Fibroblast of the aortic adventitia (primary cell): Measurements from ENCODE around the gene ARHGAP4. TPM values are rescaled to one million over a fixed set of nuclear protein-coding genes. Genes with fewer than 3 reads are reported as not detected.

Source experiments
- DNase-seq: peaks from one replicate; pipeline ENCODE4 v3.0.0-alpha.2; 2010; ENCODE audit warnings: low read depth
- H3K4me3 ChIP-seq: 2 replicates; pipeline ENCODE4 v1.5.1; 2011; ENCODE audit warnings: low read depth, mild to moderate bottlenecking, control low read depth, low read length, moderate library complexity
- CTCF ChIP-seq: IDR thresholded peaks from 2 replicates; pipeline ENCODE4 v1.5.1; 2011; ENCODE audit warnings: mild to moderate bottlenecking, low read length, control low read depth, inconsistent platforms; ENCODE audit not compliant: insufficient read depth
- total RNA-seq: library from RNA; depleted of rRNA; stranded (reverse); fragments of >200 nt; gene quantifications from 2 replicates; pipeline ENCODE4 v1.2.3, GENCODE V29; 2012; ENCODE audit warnings: low replicate concordance

Gene ARHGAP4
- total RNA-seq, 1 donor: 0.27 TPM

GRCh38 chrX:153944800-153945150 is 18.7 kb upstream of the ARHGAP4 start:
- H3K4me3 ChIP-seq: no peak overlapping the region
- no peak for TF ChIP-seq CTCF
- no peak for DNase-seq

GRCh38 chrX:153944140-153944799 is 18.2 kb upstream of the ARHGAP4 start, which contains the start of gene RENBP:
Gene RENBP (minus strand): TSS chrX:153944643. CDS start chrX:153944610, 33 bp downstream.
- no peak for TF ChIP-seq CTCF
- no peak within 1 kb of the TSS for H3K4me3 ChIP-seq
- no peak for DNase-seq

- H3K4me3 ChIP-seq: no peak overlapping the region
- no peak for TF ChIP-seq CTCF
- no peak for DNase-seq
Observed at GRCh38 chrX:153941336-153942252, 15.5 kb upstream of the ARHGAP4 start.

GRCh38 chrX:153939573-153939972 is 13.5 kb upstream of the ARHGAP4 start:
- no peak overlapping the region for H3K4me3 ChIP-seq
- no peak for DNase-seq
- no peak for TF ChIP-seq CTCF

- TF ChIP-seq CTCF: no peak
- DNase-seq: no peak
Observed at GRCh38 chrX:153938226-153938786, 12.2 kb upstream of the ARHGAP4 start.

GRCh38 chrX:153937056-153937455 is 11.0 kb upstream of the ARHGAP4 start:
- TF ChIP-seq CTCF: no peak
- no peak for DNase-seq
- no peak overlapping the region for H3K4me3 ChIP-seq

More at GRCh38 chrX:153938226-153938786, 12.2 kb upstream of the ARHGAP4 start:
- H3K4me3 ChIP-seq: no peak overlapping the region
